Inferior parietal cortex (tissue), 1 donor: Measurements from ENCODE around the gene KRTAP9-2.
"Not testable (repeated sequence)": the region's sequence is repeated elsewhere in the genome, so short reads cannot be mapped to it uniquely, and the experiment has no call there.

Experiments used
- DNase-seq: peaks from one replicate; pipeline ENCODE4 v3.0.0-alpha.2; 2016; ENCODE audit errors: extremely low spot score

Gene KRTAP9-2, protein sequence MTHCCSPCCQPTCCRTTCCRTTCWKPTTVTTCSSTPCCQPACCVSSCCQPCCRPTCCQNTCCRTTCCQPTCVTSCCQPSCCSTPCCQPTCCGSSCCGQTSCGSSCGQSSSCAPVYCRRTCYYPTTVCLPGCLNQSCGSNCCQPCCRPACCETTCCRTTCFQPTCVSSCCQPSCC

GRCh38 chr17:41226598-41227095 is at the start of gene KRTAP9-2:
Gene KRTAP9-2 (plus strand): TSS chr17:41226648. CDS start chr17:41226655, 7 bp downstream.
- not testable (repeated sequence) for DNase-seq

GRCh38 chr17:41176744-41177387 is 49.6 kb upstream of the KRTAP9-2 start:
- DNase-seq = no peak

- DNase-seq = no peak
These were observed 48.6 kb upstream of the KRTAP9-2 start, which contains the start of gene KRTAP4-2 for GRCh38 chr17:41177727-41178271. Gene KRTAP4-2 (minus strand): TSS chr17:41178221. CDS start chr17:41178164, 57 bp downstream.

DNA sequence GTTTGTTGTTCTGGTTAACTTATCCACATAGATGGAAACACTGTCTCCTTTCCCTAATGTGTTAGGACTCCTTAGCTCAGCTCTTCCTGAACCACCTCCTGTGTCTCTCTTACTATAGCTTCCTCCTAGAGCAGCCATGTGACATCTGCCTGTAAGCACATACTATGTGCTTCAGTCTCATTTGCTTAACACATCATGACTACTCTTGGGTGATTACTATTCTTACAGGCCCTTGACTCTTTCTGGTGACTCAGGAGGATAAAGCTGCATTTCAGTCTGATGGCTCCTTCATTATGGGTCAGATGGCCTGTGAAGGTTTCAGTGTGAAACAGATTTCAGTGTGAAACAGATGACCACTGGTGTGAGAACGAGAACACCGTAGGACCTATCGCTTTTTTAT is 48.1 kb upstream of the KRTAP9-2 start:
- DNase-seq = no peak

DNA sequence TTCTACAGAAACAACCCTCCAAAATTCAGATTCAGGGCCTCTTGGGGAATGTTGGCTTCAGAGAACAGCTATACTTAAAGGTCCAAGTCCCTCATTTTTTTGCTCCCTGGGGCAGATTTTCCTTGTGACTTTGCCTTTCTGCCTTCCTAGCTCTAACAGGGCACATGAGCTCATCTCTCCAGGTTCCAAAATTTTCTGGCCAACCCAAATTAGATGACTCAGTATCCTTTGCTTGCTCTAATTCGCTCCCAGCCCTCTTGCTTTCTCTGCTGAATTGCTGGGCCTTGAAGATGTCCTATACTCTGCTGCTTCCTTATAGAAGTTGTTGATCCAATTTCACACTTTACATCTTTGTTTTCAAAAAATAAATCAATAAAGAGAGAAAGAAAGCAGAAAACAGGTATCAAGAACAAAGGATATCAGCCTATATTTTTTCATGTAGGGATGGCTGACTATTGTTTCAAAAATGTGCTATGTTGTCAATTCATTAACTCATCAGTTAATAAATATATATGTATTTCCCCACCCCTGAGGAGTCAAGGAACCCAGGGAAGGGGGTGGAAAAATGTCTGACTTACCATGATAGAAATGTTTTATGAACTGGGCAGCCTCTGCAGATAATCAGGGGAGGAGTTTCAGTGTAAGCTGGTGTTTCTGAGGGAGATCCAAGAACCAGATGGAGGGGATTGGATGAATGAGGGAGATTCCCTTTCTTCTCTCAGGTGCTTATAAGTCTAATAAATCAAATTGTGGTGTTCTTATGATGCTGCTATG is 47.4 kb upstream of the KRTAP9-2 start:
- no peak for DNase-seq

DNA sequence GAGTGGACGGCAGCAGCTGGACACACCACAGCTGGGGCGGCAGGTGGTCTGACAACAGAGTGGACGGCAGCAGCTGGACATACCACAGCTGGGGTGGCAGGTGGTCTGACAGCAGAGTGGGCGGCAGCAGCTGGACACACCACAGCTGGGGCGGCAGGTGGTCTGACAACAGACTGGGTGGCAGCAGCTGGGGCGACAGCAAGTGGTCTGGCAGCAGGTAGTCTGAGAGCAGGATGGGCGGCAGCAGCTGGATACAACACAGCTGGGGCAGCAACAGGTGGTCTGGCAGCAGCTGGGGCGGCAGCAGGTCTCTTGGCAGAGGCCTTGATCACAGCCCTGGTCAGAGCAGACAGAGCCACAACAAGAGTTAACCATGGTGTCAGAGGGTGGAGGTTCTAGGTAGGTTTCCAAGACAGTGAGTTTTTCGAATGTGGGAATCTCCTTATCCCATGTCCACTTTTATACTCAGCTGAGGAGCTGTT is 41.9 kb upstream of the KRTAP9-2 start, which contains the start of gene KRTAP4-1:
Gene KRTAP4-1 (minus strand): TSS at position 432 of the 482 bp plus-strand sequence. CDS start 57 bp downstream, at position 375.
- DNase-seq = no peak

DNA sequence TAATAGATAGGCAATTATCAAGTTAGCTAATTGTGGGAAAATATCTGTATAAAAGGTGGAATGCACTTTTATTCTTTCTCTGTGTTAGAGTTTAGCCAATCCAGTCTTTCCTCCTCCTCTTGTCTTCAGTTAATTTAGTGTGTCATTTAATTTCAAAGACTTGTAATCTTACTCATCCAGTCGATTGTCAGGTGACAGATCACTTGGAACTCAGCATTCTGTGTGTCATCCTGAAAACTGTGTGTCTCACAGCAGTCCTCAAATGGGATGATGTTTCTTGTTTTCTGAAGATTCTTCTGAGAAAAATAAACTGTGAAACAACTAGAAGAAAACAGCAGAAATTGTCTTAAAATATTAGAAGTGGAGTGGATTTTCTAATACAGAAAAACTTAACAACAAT is 41.4 kb upstream of the KRTAP9-2 start:
- no peak for DNase-seq

DNA sequence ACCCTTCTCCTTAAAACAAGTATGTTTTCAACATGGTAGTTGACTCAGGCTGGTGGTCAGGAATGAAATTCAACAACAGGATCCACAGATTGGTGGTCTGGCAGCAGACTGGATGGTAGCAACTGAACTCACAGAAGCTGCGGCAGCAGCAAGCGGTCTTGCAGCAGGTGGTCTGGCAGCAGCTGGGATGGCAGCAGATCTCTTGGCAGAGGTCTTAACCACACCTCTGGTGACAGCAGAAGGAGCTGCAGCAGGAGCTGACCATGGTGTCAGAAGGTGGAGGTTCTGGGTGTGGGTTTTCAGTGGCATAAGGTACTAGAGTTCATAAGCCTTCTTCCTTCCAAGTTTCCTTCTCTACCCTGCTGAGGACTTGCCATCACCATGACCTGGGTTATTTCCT is 39.6 kb upstream of the KRTAP9-2 start:
- DNase-seq = no peak

DNA sequence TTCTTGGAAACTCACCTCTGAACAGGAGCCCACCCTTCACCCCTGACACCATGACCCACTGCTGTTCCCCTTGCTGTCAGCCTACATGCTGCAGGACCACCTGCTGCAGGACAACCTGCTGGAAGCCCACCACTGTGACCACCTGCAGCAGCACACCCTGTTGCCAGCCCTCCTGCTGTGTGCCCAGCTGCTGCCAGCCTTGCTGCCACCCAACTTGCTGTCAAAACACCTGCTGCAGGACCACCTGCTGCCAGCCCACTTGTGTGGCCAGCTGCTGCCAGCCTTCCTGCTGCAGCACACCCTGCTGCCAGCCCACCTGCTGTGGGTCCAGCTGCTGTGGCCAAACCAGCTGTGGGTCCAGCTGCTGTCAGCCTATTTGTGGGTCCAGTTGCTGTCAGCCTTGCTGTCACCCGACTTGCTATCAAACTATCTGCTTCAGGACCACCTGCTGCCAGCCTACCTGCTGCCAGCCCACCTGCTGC is 36.6 kb upstream of the KRTAP9-2 start, which contains the start of gene KRTAP9-1:
Gene KRTAP9-1 (plus strand): TSS at position 51 of the 482 bp plus-strand sequence. CDS start 0 bp downstream, at position 51.
- not testable (repeated sequence) for DNase-seq

DNA sequence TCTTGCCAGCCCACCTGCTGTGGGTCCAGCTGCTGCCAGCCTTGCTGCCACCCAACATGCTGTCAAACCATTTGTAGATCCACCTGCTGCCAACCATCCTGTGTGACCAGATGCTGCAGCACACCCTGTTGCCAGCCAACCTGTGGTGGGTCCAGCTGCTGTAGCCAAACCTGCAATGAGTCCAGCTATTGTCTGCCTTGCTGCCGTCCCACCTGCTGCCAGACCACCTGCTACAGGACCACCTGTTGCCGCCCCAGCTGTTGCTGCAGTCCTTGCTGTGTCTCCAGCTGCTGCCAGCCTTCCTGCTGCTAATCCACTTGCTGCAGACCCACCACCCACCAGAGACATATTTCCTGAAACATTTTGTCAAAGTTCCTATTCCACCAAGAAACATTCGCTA is 36.1 kb upstream of the KRTAP9-2 start:
- no peak for DNase-seq

GRCh38 chr17:41196068-41196467 is 30.4 kb upstream of the KRTAP9-2 start:
- DNase-seq = no peak

GRCh38 chr17:41199421-41200078 is 26.9 kb upstream of the KRTAP9-2 start:
- no peak for DNase-seq

GRCh38 chr17:41211845-41212466 is 14.5 kb upstream of the KRTAP9-2 start:
- no peak for DNase-seq

DNA sequence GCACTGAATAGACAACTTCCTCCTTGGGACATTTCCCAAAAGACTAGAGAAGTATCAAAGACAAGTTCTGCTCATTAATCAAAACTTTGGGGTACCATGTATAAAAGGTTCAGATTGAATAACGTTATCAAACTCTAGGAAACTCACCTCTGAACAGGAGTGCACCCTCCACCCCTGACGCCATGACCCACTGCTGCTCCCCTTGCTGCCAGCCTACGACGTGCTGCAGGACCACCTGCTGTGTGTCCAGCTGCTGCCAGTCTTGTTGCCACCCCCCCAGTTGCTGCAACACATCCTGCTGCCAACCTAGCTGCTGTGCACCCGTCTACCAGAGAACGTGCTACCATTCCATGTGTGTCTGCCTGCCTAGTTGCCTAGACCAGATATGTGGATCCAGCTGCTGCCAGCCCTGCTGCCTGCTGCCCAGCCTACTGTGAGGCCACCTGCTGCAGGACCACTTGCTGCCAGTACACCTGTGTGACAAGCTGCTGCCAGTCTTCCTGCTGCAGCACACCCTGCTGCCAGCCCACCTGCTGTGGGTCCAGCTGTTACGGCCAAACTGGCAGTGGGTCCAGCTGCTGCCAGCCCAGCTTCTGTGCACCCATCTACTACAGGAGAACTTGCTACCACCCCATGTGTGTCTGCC is 13.8 kb upstream of the KRTAP9-2 start:
- no peak for DNase-seq

GRCh38 chr17:41215681-41216080 is 10.8 kb upstream of the KRTAP9-2 start:
- DNase-seq = no peak

DNA sequence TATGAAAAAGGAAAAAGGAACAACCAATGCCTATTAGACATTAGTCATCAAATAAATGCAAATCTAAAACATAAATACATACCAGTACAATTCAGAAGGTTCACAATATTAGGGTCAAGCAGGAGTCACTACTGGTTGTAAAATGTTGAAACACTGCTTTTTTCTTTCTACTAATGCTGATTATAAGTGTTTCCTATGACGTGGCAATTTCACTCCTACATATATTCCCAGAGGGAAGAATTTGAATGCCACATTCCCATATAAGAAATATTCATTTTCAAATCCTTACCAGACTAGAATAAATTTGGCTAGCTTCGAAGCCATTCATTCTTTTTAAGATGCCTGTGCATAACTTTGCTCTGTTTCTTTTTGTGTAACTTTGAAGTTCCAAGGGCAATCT is 2.6 kb upstream of the KRTAP9-2 start:
- DNase-seq = no peak

GRCh38 chr17:41226051-41226450 is 397 bp upstream of the KRTAP9-2 start:
- no peak for DNase-seq

GRCh38 chr17:41230094-41230493 is 3.6 kb downstream of the KRTAP9-2 start:
- no peak for DNase-seq

DNA sequence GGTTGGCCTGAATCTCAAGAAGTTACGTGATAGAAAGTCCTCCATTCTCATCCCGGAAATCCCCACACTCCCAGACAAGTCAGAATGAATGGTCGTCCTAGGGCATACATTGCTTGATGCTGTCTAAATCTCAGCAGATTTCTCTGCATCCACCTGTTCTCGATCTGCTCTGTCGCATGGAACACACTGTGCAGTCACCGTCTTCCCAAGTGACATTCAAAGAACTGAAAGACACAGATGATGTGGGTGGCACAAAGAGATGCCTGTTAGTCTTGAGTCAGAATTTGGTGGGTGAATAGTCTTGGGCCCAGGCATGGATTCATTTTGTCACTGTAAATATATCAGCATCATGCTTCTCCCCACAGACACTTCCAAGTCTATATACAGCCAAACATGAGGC is 5.3 kb downstream of the KRTAP9-2 start:
- no peak for DNase-seq
